GM23338 (cell line): ENCODE data around the gene CETP. TPM values are rescaled to one million over a fixed set of nuclear protein-coding genes. Genes with fewer than 3 reads are reported as not detected.

Experiments used
- ATAC-seq: fragments of 200-7000 bp; cut with Tn5 transposase; 3 replicates; pipeline ENCODE4 v1.9.1; 2020
- DNase-seq: peaks from one replicate; pipeline ENCODE4 v3.0.0-alpha.2; 2015; ENCODE audit warnings: low spot score
- H2AFZ ChIP-seq: fragments of 200-600 bp; sonication (generic); 2 replicates; pipeline ENCODE4 v1.8.0; 2016; ENCODE audit warnings: antibody characterized with exemption, mild to moderate bottlenecking, moderate library complexity
- H3F3A ChIP-seq: fragments of 200-600 bp; sonication (generic); replicated peaks from 2 replicates; pipeline ENCODE4 v1.8.0; 2017; ENCODE audit warnings: antibody characterized with exemption, mixed run types, low read depth
- H3K27ac ChIP-seq: fragments of 200-600 bp; sonication (generic); 2 replicates; pipeline ENCODE4 v1.6.1; 2016; ENCODE audit warnings: low read depth
- H3K27me3 ChIP-seq: fragments of 200-600 bp; sonication (generic); 2 replicates; pipeline ENCODE4 v1.8.0; 2016; ENCODE audit warnings: mild to moderate bottlenecking, mixed run types, moderate library complexity; ENCODE audit not compliant: insufficient read depth
- H3K36me3 ChIP-seq: fragments of 200-600 bp; sonication (generic); 2 replicates; pipeline ENCODE4 v1.8.0; 2016; ENCODE audit warnings: mild to moderate bottlenecking; ENCODE audit not compliant: insufficient read depth
- H3K4me1 ChIP-seq: fragments of 200-600 bp; sonication (generic); 2 replicates; pipeline ENCODE4 v1.8.0; 2016; ENCODE audit warnings: mild to moderate bottlenecking, moderate library complexity; ENCODE audit not compliant: insufficient read depth
- H3K4me2 ChIP-seq: fragments of 200-600 bp; sonication (generic); 2 replicates; pipeline ENCODE4 v1.7.1; 2017; ENCODE audit warnings: mixed run types
- H3K4me3 ChIP-seq: fragments of 200-600 bp; sonication (generic); 2 replicates; pipeline ENCODE4 v1.6.1; 2016; ENCODE audit warnings: mixed run types
- H3K79me2 ChIP-seq: fragments of 200-600 bp; sonication (generic); replicated peaks from 2 replicates; pipeline ENCODE4 v1.8.0; 2017; ENCODE audit warnings: mild to moderate bottlenecking; ENCODE audit not compliant: insufficient read depth
- H3K9me2 ChIP-seq: fragments of 200-600 bp; sonication (generic); 2 replicates; pipeline ENCODE4 v1.8.0; 2017; ENCODE audit not compliant: insufficient read depth
- H4K20me1 ChIP-seq: fragments of 200-600 bp; sonication (generic); replicated peaks from 2 replicates; pipeline ENCODE4 v1.8.0; 2017; ENCODE audit warnings: mild to moderate bottlenecking; ENCODE audit not compliant: insufficient read depth
- H3K27ac Mint-ChIP-seq: 2 replicates; pipeline ENCODE4 v1.8.0; 2020; ENCODE audit warnings: inconsistent platforms, mild to moderate bottlenecking, moderate library complexity, mixed read lengths
- H3K27me3 Mint-ChIP-seq: 3 replicates; pipeline ENCODE4 v1.8.0; 2022; ENCODE audit warnings: low read depth, mild to moderate bottlenecking, moderate library complexity, mixed read lengths, inconsistent platforms; ENCODE audit not compliant: insufficient read depth, poor library complexity
- H3K36me3 Mint-ChIP-seq: 3 replicates; pipeline ENCODE4 v1.8.0; 2021; ENCODE audit warnings: low read depth, mild to moderate bottlenecking, inconsistent platforms, moderate library complexity, mixed read lengths
- H3K4me1 Mint-ChIP-seq: 3 replicates; pipeline ENCODE4 v1.8.0; 2020; ENCODE audit warnings: mild to moderate bottlenecking, inconsistent platforms, mixed read lengths
- H3K4me3 Mint-ChIP-seq: 3 replicates; pipeline ENCODE4 v1.8.0; 2021; ENCODE audit warnings: moderate library complexity, mild to moderate bottlenecking, inconsistent platforms, mixed read lengths
- H3K9me3 Mint-ChIP-seq: 3 replicates; pipeline ENCODE4 v1.8.0; 2020; ENCODE audit warnings: moderate library complexity, mild to moderate bottlenecking, inconsistent platforms, mixed read lengths
- CREB1 ChIP-seq: fragments of 250-450 bp; sonication (Bioruptor Pico); IDR thresholded peaks from 2 replicates; pipeline ENCODE4 v1.5.0; 2020; ENCODE audit warnings: low read depth, mild to moderate bottlenecking, moderate library complexity
- EZH2phosphoT487 ChIP-seq: fragments of 200-600 bp; sonication (generic); IDR thresholded peaks from one replicate; pipeline ENCODE4 v1.8.1; 2018; ENCODE audit warnings: antibody characterized with exemption; ENCODE audit not compliant: unreplicated experiment
- polyA plus RNA-seq: library from polyadenylated mRNA; unstranded; fragments of >200 nt; fragmentation: Nextera tagmentation; extraction: Ambion mirVana; gene quantifications from 2 replicates; pipeline ENCODE4 v1.2.1, GENCODE V29; 2016
- total RNA-seq: library from RNA; depleted of rRNA; stranded (reverse); fragments of >200 nt; shearing (Covaris generic); gene quantifications from 2 replicates; pipeline ENCODE4 v1.2.3, GENCODE V29; 2014
- TF ChIP-seq, protein P1 (sequence below): fragments of 250-450 bp; sonication (Bioruptor Pico); IDR thresholded peaks from 2 replicates; pipeline ENCODE4 v1.5.0; 2020; ENCODE audit warnings: mild to moderate bottlenecking, moderate library complexity

The CETP gene
- total and polyA plus RNA-seq, 2 experiments from 2014 or later: not detected

GRCh38 chr16:56967733-56968132 is 6.0 kb downstream of the CETP start (continued):
- TF ChIP-seq, protein P1, sequence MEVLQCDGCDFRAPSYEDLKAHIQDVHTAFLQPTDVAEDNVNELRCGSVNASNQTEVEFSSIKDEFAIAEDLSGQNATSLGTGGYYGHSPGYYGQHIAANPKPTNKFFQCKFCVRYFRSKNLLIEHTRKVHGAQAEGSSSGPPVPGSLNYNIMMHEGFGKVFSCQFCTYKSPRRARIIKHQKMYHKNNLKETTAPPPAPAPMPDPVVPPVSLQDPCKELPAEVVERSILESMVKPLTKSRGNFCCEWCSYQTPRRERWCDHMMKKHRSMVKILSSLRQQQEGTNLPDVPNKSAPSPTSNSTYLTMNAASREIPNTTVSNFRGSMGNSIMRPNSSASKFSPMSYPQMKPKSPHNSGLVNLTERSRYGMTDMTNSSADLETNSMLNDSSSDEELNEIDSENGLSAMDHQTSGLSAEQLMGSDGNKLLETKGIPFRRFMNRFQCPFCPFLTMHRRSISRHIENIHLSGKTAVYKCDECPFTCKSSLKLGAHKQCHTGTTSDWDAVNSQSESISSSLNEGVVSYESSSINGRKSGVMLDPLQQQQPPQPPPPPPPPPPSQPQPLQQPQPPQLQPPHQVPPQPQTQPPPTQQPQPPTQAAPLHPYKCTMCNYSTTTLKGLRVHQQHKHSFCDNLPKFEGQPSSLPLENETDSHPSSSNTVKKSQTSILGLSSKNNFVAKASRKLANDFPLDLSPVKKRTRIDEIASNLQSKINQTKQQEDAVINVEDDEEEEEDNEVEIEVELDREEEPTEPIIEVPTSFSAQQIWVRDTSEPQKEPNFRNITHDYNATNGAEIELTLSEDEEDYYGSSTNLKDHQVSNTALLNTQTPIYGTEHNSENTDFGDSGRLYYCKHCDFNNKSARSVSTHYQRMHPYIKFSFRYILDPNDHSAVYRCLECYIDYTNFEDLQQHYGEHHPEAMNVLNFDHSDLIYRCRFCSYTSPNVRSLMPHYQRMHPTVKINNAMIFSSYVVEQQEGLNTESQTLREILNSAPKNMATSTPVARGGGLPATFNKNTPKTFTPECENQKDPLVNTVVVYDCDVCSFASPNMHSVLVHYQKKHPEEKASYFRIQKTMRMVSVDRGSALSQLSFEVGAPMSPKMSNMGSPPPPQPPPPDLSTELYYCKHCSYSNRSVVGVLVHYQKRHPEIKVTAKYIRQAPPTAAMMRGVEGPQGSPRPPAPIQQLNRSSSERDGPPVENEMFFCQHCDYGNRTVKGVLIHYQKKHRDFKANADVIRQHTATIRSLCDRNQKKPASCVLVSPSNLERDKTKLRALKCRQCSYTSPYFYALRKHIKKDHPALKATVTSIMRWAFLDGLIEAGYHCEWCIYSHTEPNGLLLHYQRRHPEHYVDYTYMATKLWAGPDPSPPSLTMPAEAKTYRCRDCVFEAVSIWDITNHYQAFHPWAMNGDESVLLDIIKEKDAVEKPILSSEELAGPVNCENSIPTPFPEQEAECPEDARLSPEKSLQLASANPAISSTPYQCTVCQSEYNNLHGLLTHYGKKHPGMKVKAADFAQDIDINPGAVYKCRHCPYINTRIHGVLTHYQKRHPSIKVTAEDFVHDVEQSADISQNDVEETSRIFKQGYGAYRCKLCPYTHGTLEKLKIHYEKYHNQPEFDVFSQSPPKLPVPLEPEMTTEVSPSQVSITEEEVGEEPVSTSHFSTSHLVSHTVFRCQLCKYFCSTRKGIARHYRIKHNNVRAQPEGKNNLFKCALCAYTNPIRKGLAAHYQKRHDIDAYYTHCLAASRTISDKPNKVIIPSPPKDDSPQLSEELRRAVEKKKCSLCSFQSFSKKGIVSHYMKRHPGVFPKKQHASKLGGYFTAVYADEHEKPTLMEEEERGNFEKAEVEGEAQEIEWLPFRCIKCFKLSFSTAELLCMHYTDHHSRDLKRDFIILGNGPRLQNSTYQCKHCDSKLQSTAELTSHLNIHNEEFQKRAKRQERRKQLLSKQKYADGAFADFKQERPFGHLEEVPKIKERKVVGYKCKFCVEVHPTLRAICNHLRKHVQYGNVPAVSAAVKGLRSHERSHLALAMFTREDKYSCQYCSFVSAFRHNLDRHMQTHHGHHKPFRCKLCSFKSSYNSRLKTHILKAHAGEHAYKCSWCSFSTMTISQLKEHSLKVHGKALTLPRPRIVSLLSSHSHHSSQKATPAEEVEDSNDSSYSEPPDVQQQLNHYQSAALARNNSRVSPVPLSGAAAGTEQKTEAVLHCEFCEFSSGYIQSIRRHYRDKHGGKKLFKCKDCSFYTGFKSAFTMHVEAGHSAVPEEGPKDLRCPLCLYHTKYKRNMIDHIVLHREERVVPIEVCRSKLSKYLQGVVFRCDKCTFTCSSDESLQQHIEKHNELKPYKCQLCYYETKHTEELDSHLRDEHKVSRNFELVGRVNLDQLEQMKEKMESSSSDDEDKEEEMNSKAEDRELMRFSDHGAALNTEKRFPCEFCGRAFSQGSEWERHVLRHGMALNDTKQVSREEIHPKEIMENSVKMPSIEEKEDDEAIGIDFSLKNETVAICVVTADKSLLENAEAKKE: no peak
- TF ChIP-seq CREB1 (CRISPR knock-in tag): no peak

- Histone ChIP-seq H3K27me3 (no peaks in the 10 kb centered on the region), H2AFZ (no peak overlapping the region), H3K27ac (no peak overlapping the region), H3K4me3 (no peak overlapping the region), H3K4me2 (no peak overlapping the region), H4K20me1 (no peaks in the 10 kb centered on the region), H3K36me3 (no peaks in the 10 kb centered on the region), H3F3A (no peaks in the 10 kb centered on the region), H3K9me2 (no peaks in the 10 kb centered on the region), H3K79me2 (no peaks in the 10 kb centered on the region), H3K4me1 (no peaks in the 10 kb centered on the region)
- Mint-ChIP-seq H3K4me1 (no peaks in the 10 kb centered on the region; the same call in 2 of the 3 replicates), H3K9me3 (peaks cover 2% of the 10 kb centered on the region; the same call in 1 of the 3 replicates), H3K27me3 (peaks cover 10% of the 10 kb centered on the region), H3K36me3 (no peaks in the 10 kb centered on the region), H3K27ac (no peak overlapping the region), H3K4me3 (no peak overlapping the region)
- TF ChIP-seq EZH2phosphoT487 (no peak), CREB1 (CRISPR knock-in tag) (no peak)
- ATAC-seq: no peak
- no peak for DNase-seq
Measured at GRCh38 chr16:56969769-56970168, 8.0 kb downstream of the CETP start.
